Body of pancreas (tissue), 4 donors: ENCODE measurements around the gene RHOBTB1. TPM values are rescaled to one million over a fixed set of nuclear protein-coding genes. Genes with fewer than 3 reads are reported as not detected.
A peak's percentile ranks its signal among the peaks of the same experiment; 100 is the strongest.
"Not testable (repeated sequence)": the region's sequence is repeated elsewhere in the genome, so short reads cannot be mapped to it uniquely, and the experiment has no call there.

Experiments
- ATAC-seq: fragments of 150-250 bp; one replicate; pipeline ENCODE4 v1.9.1; 2016
- DNase-seq, 4 donors: peaks; one replicate each; pipeline ENCODE4 v3.0.0-alpha.2; 2019
- H3K27ac ChIP-seq, 4 donors: fragments of 200-600 bp; sonication (generic); 1 replicate in 3 of 4; 2 replicates in 1 of 4; pipeline versions ENCODE4 v1.5.1 to v1.6.1; 2016 to 2019; ENCODE audit warnings: mild to moderate bottlenecking in 1 of 4, mixed read lengths in 1 of 4, moderate library complexity in 1 of 4
- H3K27me3 ChIP-seq, 2 donors: fragments of 200-600 bp; sonication (generic); one replicate each; pipeline ENCODE4 v1.6.0; 2016; ENCODE audit warnings: mild to moderate bottlenecking in 1 of 2
- H3K36me3 ChIP-seq, 2 donors: fragments of 200-600 bp; sonication (generic); replicated peaks in 1 of 2; 2 replicates each; pipeline ENCODE4 v1.5.1; 2016; ENCODE audit warnings: low read depth in 2 of 2; ENCODE audit not compliant: insufficient read depth in 1 of 2
- H3K4me1 ChIP-seq: fragments of 200-600 bp; sonication (generic); one replicate; pipeline ENCODE4 v1.6.0; 2016
- H3K4me3 ChIP-seq, 2 donors: fragments of 200-600 bp; sonication (generic); 1 replicate in 1 of 2; 2 replicates in 1 of 2; pipeline ENCODE4 v1.5.1; 2016 to 2019
- H3K9me3 ChIP-seq, 3 donors: fragments of 200-600 bp; sonication (generic); 1 replicate in 2 of 3; 2 replicates in 1 of 3; pipeline ENCODE4 v1.5.1; 2016
- POLR2A ChIP-seq, 3 donors: fragments of 450-650 bp; IDR thresholded peaks; one replicate each; pipeline ENCODE4 v1.6.1; 2016; ENCODE audit warnings: antibody characterized with exemption in 3 of 3, mild to moderate bottlenecking in 2 of 3
- WGBS, 2 donors: methylation state at CpG; one replicate each; pipeline ENCODE4 v1.1.5; 2017; 5-methylcytosine and 5-hydroxymethylcytosine counted together
- intact Hi-C: fragments of 100-400 bp; cut with DNase I; formaldehyde crosslinking; loops from one replicate; pipeline ENCODE4 v1.15.1; 2023
- total RNA-seq, 2 donors: library from RNA; depleted of rRNA; stranded (reverse); fragments of >200 nt; gene quantifications; one replicate each; pipeline ENCODE4 v1.1.0, GENCODE V29; 2016
- TF ChIP-seq, protein P1 (sequence below), 7 experiments: fragments of 450-650 bp in 4 of 7; fragments of 200-600 bp in 3 of 7; sonication (generic) in 3 of 7; IDR thresholded peaks; one replicate each; pipeline ENCODE4 v1.5.1; 2016 to 2019; ENCODE audit warnings: antibody characterized with exemption in 7 of 7

Gene RHOBTB1
- total RNA-seq, 2 donors from 2014 or later = 5.9 to 12.2 TPM

DNA sequence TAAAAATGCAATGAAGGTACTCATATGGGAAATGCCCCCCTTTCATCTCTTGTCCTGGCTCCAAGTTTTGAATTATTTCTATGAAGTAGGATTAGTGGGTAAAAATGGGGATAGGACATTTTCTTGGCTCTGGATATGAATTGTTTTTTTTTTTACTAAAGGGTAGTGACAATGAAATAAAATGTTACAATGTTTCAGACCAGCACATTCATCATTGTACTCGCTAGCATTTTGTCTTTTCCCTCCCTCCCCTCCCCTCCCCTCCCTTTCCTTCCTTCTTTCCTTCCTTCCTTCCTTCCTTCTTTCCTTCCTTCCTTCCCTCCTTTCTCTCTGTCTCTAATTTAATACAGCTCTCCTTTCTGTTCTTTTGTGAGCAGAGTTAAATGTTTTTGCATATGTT lies 101.3 kb downstream of the RHOBTB1 start:
- DNase-seq (no peak), ATAC-seq (no peak)
- H3K36me3 ChIP-seq = no peaks in the 10 kb centered on the region
- TF ChIP-seq POLR2A (IDR thresholded peaks at IDR 0.05) = no peak
- TF ChIP-seq, protein P1, sequence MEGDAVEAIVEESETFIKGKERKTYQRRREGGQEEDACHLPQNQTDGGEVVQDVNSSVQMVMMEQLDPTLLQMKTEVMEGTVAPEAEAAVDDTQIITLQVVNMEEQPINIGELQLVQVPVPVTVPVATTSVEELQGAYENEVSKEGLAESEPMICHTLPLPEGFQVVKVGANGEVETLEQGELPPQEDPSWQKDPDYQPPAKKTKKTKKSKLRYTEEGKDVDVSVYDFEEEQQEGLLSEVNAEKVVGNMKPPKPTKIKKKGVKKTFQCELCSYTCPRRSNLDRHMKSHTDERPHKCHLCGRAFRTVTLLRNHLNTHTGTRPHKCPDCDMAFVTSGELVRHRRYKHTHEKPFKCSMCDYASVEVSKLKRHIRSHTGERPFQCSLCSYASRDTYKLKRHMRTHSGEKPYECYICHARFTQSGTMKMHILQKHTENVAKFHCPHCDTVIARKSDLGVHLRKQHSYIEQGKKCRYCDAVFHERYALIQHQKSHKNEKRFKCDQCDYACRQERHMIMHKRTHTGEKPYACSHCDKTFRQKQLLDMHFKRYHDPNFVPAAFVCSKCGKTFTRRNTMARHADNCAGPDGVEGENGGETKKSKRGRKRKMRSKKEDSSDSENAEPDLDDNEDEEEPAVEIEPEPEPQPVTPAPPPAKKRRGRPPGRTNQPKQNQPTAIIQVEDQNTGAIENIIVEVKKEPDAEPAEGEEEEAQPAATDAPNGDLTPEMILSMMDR (IDR thresholded peaks at IDR 0.05) = no peak
- no peaks in the 10 kb centered on the region for H3K9me3 ChIP-seq
- H3K4me3 ChIP-seq = no peak overlapping the region
- no peaks in the 10 kb centered on the region for H3K4me1 ChIP-seq
- no peaks in the 10 kb centered on the region for H3K27me3 ChIP-seq
- no peak overlapping the region for H3K27ac ChIP-seq
- 95 to 100% methylated on average over 1 of the region's 1 CpG for WGBS, 2 donors
- intact Hi-C loops = no loop called here

DNA sequence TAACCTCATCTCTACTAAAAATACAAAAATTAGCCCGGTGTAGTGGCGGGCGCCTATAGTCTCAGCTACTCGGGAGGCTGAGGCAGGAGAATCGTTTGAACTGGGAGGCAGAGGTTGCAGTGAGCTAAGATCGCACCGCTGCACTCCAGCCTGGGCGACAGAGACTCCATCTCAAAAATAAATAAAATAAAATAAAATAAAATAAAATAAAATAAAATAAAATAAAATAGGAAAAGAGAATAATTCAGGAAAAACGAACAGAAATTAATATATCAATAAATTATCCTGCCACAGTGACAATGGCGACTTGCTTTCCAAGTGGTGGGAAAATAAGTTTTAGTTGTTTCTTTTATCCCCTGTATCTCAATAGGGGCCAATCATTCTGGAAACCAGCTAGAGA lies 102.8 kb downstream of the RHOBTB1 start:
- intact Hi-C loops, H3K9me3 ChIP-seq, ATAC-seq, H3K27ac ChIP-seq, H3K4me1 ChIP-seq, H3K4me3 ChIP-seq, H3K36me3 ChIP-seq, H3K27me3 ChIP-seq, DNase-seq: not testable (repeated sequence)
- 89% methylated on average over 10 of the region's 10 CpGs for WGBS, 2 donors

DNA sequence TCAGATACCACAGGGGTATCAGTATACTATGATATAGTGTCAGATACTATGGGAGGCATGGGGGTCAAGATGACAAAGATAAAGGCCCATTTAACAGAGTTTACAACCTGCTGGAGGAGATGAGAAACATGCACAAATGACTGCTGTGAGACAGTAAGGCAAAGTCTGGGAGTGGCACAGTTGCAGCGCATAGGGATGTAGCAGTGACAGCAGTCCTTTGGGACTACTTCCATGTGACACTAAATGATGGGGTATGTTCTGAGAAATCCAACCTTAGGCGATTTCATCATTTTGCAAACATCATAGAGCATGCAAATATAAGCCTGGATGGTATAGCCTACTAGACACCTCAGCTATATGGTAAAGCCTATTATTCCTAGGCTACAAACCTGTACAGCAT lies 108.9 kb downstream of the RHOBTB1 start:
- DNase-seq = no peak
- Histone ChIP-seq H3K36me3 (no peaks in the 10 kb centered on the region), H3K4me3 (no peak overlapping the region), H3K4me1 (no peaks in the 10 kb centered on the region), H3K9me3 (no peaks in the 10 kb centered on the region), H3K27ac (no peak overlapping the region), H3K27me3 (no peaks in the 10 kb centered on the region)
- TF ChIP-seq, protein P1 (IDR thresholded peaks at IDR 0.05) = no peak
- no peak for TF ChIP-seq POLR2A (IDR thresholded peaks at IDR 0.05)
- intact Hi-C loops = loop anchor here (10.0 kb wide), 1 partner anchor 430 kb away; no protein-coding TSS in a partner anchor
- WGBS, 2 donors = 69% methylated on average over 2 of the region's 2 CpGs
- ATAC-seq = no peak

DNA sequence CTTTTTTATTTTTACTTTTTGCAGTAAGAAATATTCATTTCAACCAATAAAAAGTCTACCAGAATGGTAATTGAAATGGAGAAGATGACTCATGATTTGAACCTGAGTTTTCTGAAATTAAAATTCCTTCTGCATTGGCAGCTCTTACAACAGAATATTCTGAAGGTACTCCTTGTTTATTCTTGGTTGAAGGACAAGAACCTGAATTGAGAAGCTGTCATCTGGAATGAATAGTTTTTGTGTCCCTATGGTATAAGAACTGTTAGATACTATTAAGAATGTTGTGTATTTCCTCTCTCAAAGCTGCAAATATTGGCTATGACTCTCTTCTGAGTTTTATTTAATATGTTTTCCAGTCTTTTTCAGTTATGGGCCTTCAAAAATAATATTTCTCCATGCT lies 109.6 kb downstream of the RHOBTB1 start:
- H3K4me3 ChIP-seq = no peak overlapping the region
- intact Hi-C loops = loop anchor here (10.0 kb wide), 1 partner anchor 430 kb away; no protein-coding TSS in a partner anchor
- H3K27me3 ChIP-seq = no peaks in the 10 kb centered on the region

DNA sequence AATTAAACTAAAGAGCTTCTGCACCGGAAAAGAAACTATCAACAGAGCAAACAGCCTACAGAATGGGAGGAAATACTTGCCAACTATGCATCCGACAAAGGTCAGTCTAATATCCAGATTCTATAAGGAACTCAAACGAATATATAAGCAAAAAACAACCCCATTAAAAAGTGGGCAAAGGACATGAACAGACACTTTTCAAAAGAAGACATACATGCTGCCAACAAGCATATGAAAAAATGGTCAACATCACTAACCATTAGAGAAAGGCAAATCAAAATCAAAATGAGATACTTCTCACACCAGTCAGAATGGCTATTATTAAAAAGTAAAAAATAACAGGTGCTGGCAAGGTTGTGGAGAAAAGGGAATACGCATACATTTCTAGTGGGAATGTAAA lies 111.8 kb downstream of the RHOBTB1 start:
- not testable (repeated sequence) for H3K9me3 ChIP-seq, H3K4me3 ChIP-seq, H3K36me3 ChIP-seq, H3K27me3 ChIP-seq, H3K27ac ChIP-seq, DNase-seq, ATAC-seq, H3K4me1 ChIP-seq
- intact Hi-C loops = loop anchor here (10.0 kb wide), 1 partner anchor 433 kb away; no protein-coding TSS in a partner anchor
- 62 to 84% methylated on average over 4 of the region's 4 CpGs for WGBS, 2 donors

More for the DNA sequence above, 109.6 kb downstream of the RHOBTB1 start:
- Histone ChIP-seq H3K9me3 (no peaks in the 10 kb centered on the region), H3K4me1 (no peaks in the 10 kb centered on the region), H3K36me3 (no peaks in the 10 kb centered on the region), H3K27ac (no peak overlapping the region)
- no peak for DNase-seq
- ATAC-seq = no peak
- TF ChIP-seq, protein P1 (IDR thresholded peaks at IDR 0.05) = no peak
- TF ChIP-seq POLR2A (IDR thresholded peaks at IDR 0.05) = no peak

DNA sequence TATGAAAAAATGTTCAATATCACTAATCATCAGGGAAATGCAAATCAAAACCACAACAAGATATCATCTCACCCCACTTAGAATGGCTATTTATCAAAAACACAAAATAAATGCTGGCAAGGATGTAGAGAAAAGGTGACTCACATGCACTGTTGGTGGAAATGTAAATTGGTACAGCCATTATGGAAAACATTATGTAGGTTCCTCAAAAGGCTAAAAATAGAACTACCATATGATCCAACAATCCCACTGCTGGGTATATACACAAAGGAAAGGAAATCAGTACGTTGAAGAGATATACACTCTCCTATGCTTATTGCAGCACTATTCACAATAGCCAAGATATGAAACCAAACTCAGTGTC lies 115.5 kb downstream of the RHOBTB1 start:
- no peaks in the 10 kb centered on the region for H3K9me3 ChIP-seq
- 43 to 50% methylated on average over 1 of the region's 1 CpG for WGBS, 2 donors
- TF ChIP-seq, protein P1 (IDR thresholded peaks at IDR 0.05) = no peak
- no peak for TF ChIP-seq POLR2A (IDR thresholded peaks at IDR 0.05)
- DNase-seq = no peak
- no peaks in the 10 kb centered on the region for H3K27me3 ChIP-seq
- H3K4me1 ChIP-seq = no peaks in the 10 kb centered on the region
- peak; percentile 21 for ATAC-seq
- no peaks in the 10 kb centered on the region for H3K36me3 ChIP-seq
- no peak overlapping the region for H3K4me3 ChIP-seq
- intact Hi-C loops = no loop called here
- no peak overlapping the region for H3K27ac ChIP-seq
